ENCODE results near the gene METTL15. TPM values are rescaled to one million over a fixed set of nuclear protein-coding genes. Genes with fewer than 3 reads are reported as not detected.

Gene METTL15, protein sequence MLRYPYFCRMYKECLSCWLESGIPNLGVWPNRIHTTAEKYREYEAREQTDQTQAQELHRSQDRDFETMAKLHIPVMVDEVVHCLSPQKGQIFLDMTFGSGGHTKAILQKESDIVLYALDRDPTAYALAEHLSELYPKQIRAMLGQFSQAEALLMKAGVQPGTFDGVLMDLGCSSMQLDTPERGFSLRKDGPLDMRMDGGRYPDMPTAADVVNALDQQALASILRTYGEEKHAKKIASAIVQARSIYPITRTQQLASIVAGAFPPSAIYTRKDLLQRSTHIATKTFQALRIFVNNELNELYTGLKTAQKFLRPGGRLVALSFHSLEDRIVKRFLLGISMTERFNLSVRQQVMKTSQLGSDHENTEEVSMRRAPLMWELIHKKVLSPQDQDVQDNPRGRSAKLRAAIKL
- total RNA-seq, result 11.3 and 17.0 TPM in 2 replicates

DNA sequence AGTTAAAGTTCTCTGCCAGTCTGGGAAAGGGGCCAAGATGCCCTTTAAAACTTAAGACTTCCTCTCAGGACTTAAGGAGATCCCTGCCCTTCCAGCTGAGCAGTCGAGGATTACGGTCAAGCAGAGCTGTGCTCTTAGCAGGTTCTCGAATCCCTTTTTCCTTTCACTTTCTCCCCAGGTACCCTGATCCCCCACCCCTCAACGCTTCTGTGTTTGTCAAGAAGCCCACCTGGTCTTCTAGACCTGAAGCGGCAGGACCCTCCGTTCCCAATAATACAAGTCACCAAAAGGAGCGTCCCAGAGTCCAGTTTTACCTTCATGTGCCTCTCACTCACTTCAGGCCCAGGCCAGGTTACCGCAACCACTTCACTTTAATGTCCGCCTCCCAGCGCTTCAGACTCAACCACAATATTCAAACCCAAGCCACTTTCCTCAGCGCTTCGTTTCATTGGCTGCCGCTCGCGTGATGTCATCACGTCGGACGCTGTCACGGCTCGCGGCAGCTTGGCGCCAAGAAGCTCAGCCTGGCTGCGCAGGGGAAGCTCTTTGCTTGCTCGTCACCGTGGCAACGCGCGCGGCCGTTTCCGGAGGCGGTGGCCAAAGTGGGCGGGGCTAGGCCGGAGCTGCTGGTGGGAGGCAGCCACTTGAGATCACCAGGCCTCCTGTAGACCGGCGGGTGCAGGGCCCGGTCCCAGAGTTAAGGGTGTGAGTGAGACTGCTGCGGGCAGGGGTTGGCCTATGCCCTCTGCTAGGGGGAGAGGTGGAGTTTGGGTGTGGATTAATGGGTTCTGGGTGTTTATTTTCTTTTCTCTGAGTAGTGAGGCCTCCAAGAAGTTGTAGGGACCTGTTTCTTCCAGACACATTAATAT lies at the start of gene METTL15, which contains the start of gene KIF18A:
METTL15 (plus strand) TSS at position 639 of the 869 bp plus-strand sequence. CDS start 4,947 bp downstream, outside the sequence.
KIF18A (minus strand) TSS at position 407 of the 869 bp plus-strand sequence. CDS start 10,209 bp downstream, outside the sequence.
- TF ChIP-seq, protein P1, sequence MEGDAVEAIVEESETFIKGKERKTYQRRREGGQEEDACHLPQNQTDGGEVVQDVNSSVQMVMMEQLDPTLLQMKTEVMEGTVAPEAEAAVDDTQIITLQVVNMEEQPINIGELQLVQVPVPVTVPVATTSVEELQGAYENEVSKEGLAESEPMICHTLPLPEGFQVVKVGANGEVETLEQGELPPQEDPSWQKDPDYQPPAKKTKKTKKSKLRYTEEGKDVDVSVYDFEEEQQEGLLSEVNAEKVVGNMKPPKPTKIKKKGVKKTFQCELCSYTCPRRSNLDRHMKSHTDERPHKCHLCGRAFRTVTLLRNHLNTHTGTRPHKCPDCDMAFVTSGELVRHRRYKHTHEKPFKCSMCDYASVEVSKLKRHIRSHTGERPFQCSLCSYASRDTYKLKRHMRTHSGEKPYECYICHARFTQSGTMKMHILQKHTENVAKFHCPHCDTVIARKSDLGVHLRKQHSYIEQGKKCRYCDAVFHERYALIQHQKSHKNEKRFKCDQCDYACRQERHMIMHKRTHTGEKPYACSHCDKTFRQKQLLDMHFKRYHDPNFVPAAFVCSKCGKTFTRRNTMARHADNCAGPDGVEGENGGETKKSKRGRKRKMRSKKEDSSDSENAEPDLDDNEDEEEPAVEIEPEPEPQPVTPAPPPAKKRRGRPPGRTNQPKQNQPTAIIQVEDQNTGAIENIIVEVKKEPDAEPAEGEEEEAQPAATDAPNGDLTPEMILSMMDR (IDR thresholded peaks at IDR 0.05; ENCODE audit: insufficient read depth, low read length, severe bottlenecking), result no peak
- Histone ChIP-seq H3K27me3 (ENCODE audit: control insufficient read depth, insufficient read depth, low read length) (no peaks in the 10 kb centered on the region), H3K36me3 (ENCODE audit: control insufficient read depth, insufficient read depth, low read length) (no peaks in the 10 kb centered on the region), H3K4me3 (ENCODE audit: low read depth, low read length) (peak within 1 kb of the TSS; percentile 53)
- FAIRE-seq (no peak), DNase-seq (ENCODE audit: low read depth) (peak; percentile 94)

DNA sequence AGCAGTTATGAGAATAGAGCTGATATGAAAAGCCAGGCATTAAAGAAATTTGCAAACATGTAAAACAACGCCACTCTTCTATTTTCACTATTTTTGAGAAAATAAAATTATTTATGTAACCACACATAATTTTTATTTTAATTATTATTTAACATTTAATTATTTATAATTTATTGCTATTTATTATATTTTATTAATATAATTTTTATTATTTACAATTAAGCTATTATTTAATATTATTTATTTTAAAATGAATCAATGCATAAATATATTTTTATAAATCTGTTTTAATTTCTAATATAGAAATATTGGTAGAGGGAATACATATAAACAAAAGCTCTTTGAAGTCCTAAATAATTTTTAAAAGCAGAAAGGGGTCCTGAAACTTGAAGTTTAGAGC lies 36.9 kb upstream of the METTL15 start:
- H3K4me3 ChIP-seq (ENCODE audit: low read depth, low read length), result no peak overlapping the region
- FAIRE-seq (no peak), DNase-seq (ENCODE audit: low read depth) (no peak)
- TF ChIP-seq, protein P1 (IDR thresholded peaks at IDR 0.05; ENCODE audit: insufficient read depth, low read length, severe bottlenecking), result no peak
- H3K27me3 ChIP-seq (ENCODE audit: control insufficient read depth, insufficient read depth, low read length), result no peaks in the 10 kb centered on the region
- H3K36me3 ChIP-seq (ENCODE audit: control insufficient read depth, insufficient read depth, low read length), result no peaks in the 10 kb centered on the region

DNA sequence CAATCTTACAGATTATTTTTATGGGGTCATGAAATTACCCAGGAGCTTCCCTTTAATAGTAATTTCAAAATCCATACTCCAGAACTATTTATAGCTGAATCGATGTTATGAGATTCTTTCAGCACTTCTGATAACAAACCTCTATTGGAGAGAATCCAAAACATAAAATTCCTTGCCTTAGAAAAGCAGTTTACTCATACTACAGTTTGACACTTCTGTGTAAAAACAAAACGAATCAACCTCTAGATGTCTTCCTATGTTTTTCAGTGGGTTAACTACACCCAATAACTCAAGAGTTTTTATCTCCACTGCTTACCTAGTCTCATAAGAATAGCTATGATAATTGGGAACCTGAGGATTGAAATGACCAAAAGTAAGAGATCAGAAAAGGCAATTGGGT lies 35.9 kb upstream of the METTL15 start:
- DNase-seq (ENCODE audit: low read depth) (no peak), FAIRE-seq (no peak)
- TF ChIP-seq, protein P1 (IDR thresholded peaks at IDR 0.05; ENCODE audit: insufficient read depth, low read length, severe bottlenecking), result no peak
- Histone ChIP-seq H3K27me3 (ENCODE audit: control insufficient read depth, insufficient read depth, low read length) (no peaks in the 10 kb centered on the region), H3K4me3 (ENCODE audit: low read depth, low read length) (no peak overlapping the region), H3K36me3 (ENCODE audit: control insufficient read depth, insufficient read depth, low read length) (no peaks in the 10 kb centered on the region)

DNA sequence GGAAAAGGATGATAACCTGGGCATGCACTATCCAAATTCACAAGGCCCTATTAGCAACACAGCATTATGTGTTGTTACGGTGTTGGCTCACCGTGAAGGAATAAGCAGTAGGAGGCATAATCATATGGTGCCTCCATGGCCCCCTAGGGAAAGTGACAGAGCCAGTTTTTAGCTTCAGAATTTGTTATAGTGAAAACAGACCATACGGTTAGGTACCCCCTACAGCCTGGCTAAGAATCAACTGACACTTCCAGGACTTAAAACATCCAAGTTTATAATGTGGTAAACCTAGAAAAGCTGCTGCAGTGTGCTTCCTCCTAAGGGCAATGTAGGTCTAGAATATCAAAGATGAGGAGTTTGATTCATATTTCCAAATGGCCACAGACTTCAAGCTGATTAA lies 30.7 kb upstream of the METTL15 start:
- H3K4me3 ChIP-seq (ENCODE audit: low read depth, low read length), result no peak overlapping the region
- DNase-seq (ENCODE audit: low read depth), result no peak
- TF ChIP-seq, protein P1 (IDR thresholded peaks at IDR 0.05; ENCODE audit: insufficient read depth, low read length, severe bottlenecking), result no peak
- H3K27me3 ChIP-seq (ENCODE audit: control insufficient read depth, insufficient read depth, low read length), result no peaks in the 10 kb centered on the region
- FAIRE-seq, result no peak
- H3K36me3 ChIP-seq (ENCODE audit: control insufficient read depth, insufficient read depth, low read length), result no peaks in the 10 kb centered on the region

DNA sequence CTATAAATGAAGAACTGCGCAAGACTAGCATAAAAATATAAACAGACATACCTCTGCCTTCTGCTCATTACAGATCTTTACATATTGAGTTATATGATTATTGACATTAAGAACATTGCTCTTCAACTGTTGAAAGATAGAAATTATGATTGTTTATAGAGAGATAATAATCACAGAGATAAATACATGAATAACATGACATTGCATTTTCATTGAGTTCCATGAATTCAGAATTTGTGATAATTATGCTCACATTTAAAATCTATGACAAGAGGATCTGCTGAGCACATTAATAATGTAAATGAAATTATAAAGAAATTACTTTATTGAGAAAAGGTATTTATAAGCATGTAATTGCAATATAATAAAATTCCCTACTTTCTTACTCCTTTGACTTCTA lies 25.1 kb upstream of the METTL15 start:
- H3K4me3 ChIP-seq (ENCODE audit: low read depth, low read length), result no peak overlapping the region
- H3K36me3 ChIP-seq (ENCODE audit: control insufficient read depth, insufficient read depth, low read length), result no peaks in the 10 kb centered on the region
- FAIRE-seq, result no peak
- TF ChIP-seq, protein P1 (IDR thresholded peaks at IDR 0.05; ENCODE audit: insufficient read depth, low read length, severe bottlenecking), result no peak
- DNase-seq (ENCODE audit: low read depth), result no peak
- H3K27me3 ChIP-seq (ENCODE audit: control insufficient read depth, insufficient read depth, low read length), result no peaks in the 10 kb centered on the region

All from bronchial epithelial cell (primary cell).